H9 (cell line): ENCODE results near the gene TMEM158. TPM values are rescaled to one million over a fixed set of nuclear protein-coding genes. Genes with fewer than 3 reads are reported as not detected.

ENCODE experiments used
- DNase-seq: peaks from one replicate; pipeline ENCODE4 v3.0.0-alpha.2; 2017
- H2AFZ ChIP-seq: one replicate; pipeline ENCODE4 v1.6.1; 2013; ENCODE audit warnings: mild to moderate bottlenecking, low read length, control low read depth, moderate library complexity
- H2AK5ac ChIP-seq: 2 replicates; pipeline ENCODE4 v1.6.1; 2013; ENCODE audit warnings: low read length, control low read depth, mixed read lengths; ENCODE audit not compliant: insufficient read length
- H2BK120ac ChIP-seq: one replicate; pipeline ENCODE4 v1.6.1; 2013; ENCODE audit warnings: low read depth, mild to moderate bottlenecking, low read length, control low read depth, inconsistent platforms; ENCODE audit not compliant: poor library complexity, severe bottlenecking
- H2BK12ac ChIP-seq: 2 replicates; pipeline ENCODE4 v1.6.1; 2013; ENCODE audit warnings: low read length, control low read depth, mixed read lengths, low read depth; ENCODE audit not compliant: insufficient read length
- H2BK15ac ChIP-seq: 2 replicates; pipeline ENCODE4 v1.6.1; 2013; ENCODE audit warnings: low read depth, low read length, control low read depth
- H2BK20ac ChIP-seq: one replicate; pipeline ENCODE4 v1.6.1; 2013; ENCODE audit warnings: low read depth, mild to moderate bottlenecking, low read length, control low read depth, inconsistent platforms; ENCODE audit not compliant: poor library complexity, severe bottlenecking
- H2BK5ac ChIP-seq: 2 replicates; pipeline ENCODE4 v1.6.1; 2013; ENCODE audit warnings: low read length, control low read depth, mixed read lengths; ENCODE audit not compliant: insufficient read length
- H3K14ac ChIP-seq: 2 replicates; pipeline ENCODE4 v1.6.1; 2013; ENCODE audit warnings: low read length, control low read depth; ENCODE audit not compliant: insufficient read depth
- H3K18ac ChIP-seq: 2 replicates; pipeline ENCODE4 v1.6.1; 2013; ENCODE audit warnings: low read depth, mild to moderate bottlenecking, mixed read lengths, low read length, control low read depth; ENCODE audit not compliant: insufficient read length
- H3K23ac ChIP-seq: 2 replicates; pipeline ENCODE4 v1.6.1; 2013; ENCODE audit warnings: low read length, control low read depth, mixed read lengths, low read depth; ENCODE audit not compliant: insufficient read length
- H3K23me2 ChIP-seq: 2 replicates; pipeline ENCODE4 v1.6.1; 2013; ENCODE audit warnings: low read depth, mild to moderate bottlenecking, mixed read lengths, low read length, control low read depth; ENCODE audit not compliant: insufficient read length, poor library complexity, severe bottlenecking
- H3K27ac ChIP-seq: 2 replicates; pipeline ENCODE4 v1.5.1; 2013; ENCODE audit warnings: low read length, control low read depth, mixed read lengths, low read depth; ENCODE audit not compliant: insufficient read length
- H3K27me3 ChIP-seq: 2 replicates; pipeline ENCODE4 v1.6.1; 2013; ENCODE audit warnings: low read length, control low read depth, inconsistent platforms; ENCODE audit not compliant: insufficient read depth
- H3K4ac ChIP-seq: 2 replicates; pipeline ENCODE4 v1.6.1; 2013; ENCODE audit warnings: low read depth, mild to moderate bottlenecking, control low read depth, inconsistent platforms, low read length, moderate library complexity
- H3K4me1 ChIP-seq: 2 replicates; pipeline ENCODE4 v1.6.1; 2013; ENCODE audit warnings: low read length, control low read depth, inconsistent platforms; ENCODE audit not compliant: insufficient read depth
- H3K4me2 ChIP-seq: 2 replicates; pipeline ENCODE4 v1.6.1; 2013; ENCODE audit warnings: low read length, control low read depth, mixed read lengths; ENCODE audit not compliant: insufficient read length, insufficient read depth
- H3K56ac ChIP-seq: 2 replicates; pipeline ENCODE4 v1.6.1; 2013; ENCODE audit warnings: low read depth, mild to moderate bottlenecking, mixed read lengths, low read length, control low read depth; ENCODE audit not compliant: insufficient read length
- H3K79me1 ChIP-seq: 2 replicates; pipeline ENCODE4 v1.6.1; 2013; ENCODE audit warnings: low read depth, mild to moderate bottlenecking, moderate library complexity, low read length, control low read depth, inconsistent platforms; ENCODE audit not compliant: insufficient read depth, poor library complexity, severe bottlenecking
- H3K79me2 ChIP-seq: 2 replicates; pipeline ENCODE4 v1.6.1; 2013; ENCODE audit warnings: low read length, control low read depth, inconsistent platforms; ENCODE audit not compliant: insufficient read depth
- H3K9ac ChIP-seq: 2 replicates; pipeline ENCODE4 v1.6.1; 2013; ENCODE audit warnings: low read length, control low read depth, mixed read lengths; ENCODE audit not compliant: insufficient read length; ENCODE audit errors: extremely low read depth
- H3K9me3 ChIP-seq: one replicate; pipeline ENCODE4 v1.6.1; 2013; ENCODE audit warnings: low read depth, low read length, inconsistent platforms; ENCODE audit not compliant: control insufficient read depth
- H3T11ph ChIP-seq: one replicate; pipeline ENCODE4 v1.6.1; 2013; ENCODE audit warnings: mild to moderate bottlenecking, low read length, control low read depth, inconsistent platforms
- H4K20me1 ChIP-seq: one replicate; pipeline ENCODE4 v1.6.1; 2013; ENCODE audit not compliant: control insufficient read depth, insufficient read length, insufficient read depth
- H4K5ac ChIP-seq: 2 replicates; pipeline ENCODE4 v1.6.1; 2013; ENCODE audit warnings: low read depth, mild to moderate bottlenecking, mixed read lengths, low read length, control low read depth; ENCODE audit not compliant: insufficient read length
- H4K8ac ChIP-seq: replicated peaks from 2 replicates; pipeline ENCODE4 v1.6.1; 2013; ENCODE audit warnings: low read length, control low read depth, mixed read lengths, low read depth; ENCODE audit not compliant: insufficient read length
- H4K91ac ChIP-seq: 2 replicates; pipeline ENCODE4 v1.6.1; 2013; ENCODE audit warnings: low read depth, mild to moderate bottlenecking, moderate library complexity, mixed read lengths, low read length, control low read depth; ENCODE audit not compliant: insufficient read length
- H3K27ac Mint-ChIP-seq, 3 experiments: 2 replicates in 2 of 3; 3 replicates in 1 of 3; pipeline ENCODE4 v1.8.0; 2020 to 2021; ENCODE audit warnings: mixed read lengths in 3 of 3, mild to moderate bottlenecking in 1 of 3, moderate library complexity in 1 of 3
- H3K27me3 Mint-ChIP-seq: 2 replicates; pipeline ENCODE4 v1.8.0; 2021; ENCODE audit warnings: low read depth, mild to moderate bottlenecking, moderate library complexity, mixed read lengths
- H3K36me3 Mint-ChIP-seq, 3 experiments: 2 replicates in 2 of 3; 3 replicates in 1 of 3; pipeline ENCODE4 v1.8.0; 2020 to 2021; ENCODE audit warnings: low read depth in 3 of 3, mixed read lengths in 3 of 3; ENCODE audit not compliant: insufficient read depth in 1 of 3
- H3K4me1 Mint-ChIP-seq, 2 experiments: 2 replicates each; pipeline ENCODE4 v1.8.0; 2020; ENCODE audit warnings: mixed read lengths in 2 of 2
- H3K4me3 Mint-ChIP-seq, 2 experiments: 2 replicates in 1 of 2; 3 replicates in 1 of 2; pipeline ENCODE4 v1.8.0; 2020 to 2021; ENCODE audit warnings: mild to moderate bottlenecking in 2 of 2, mixed read lengths in 2 of 2, moderate library complexity in 1 of 2
- H3K9me3 Mint-ChIP-seq, 2 experiments: 2 replicates in 1 of 2; 3 replicates in 1 of 2; pipeline ENCODE4 v1.8.0; 2020; ENCODE audit warnings: mild to moderate bottlenecking in 2 of 2, mixed read lengths in 2 of 2, moderate library complexity in 1 of 2
- WGBS: extraction: QIAGEN DNeasy Blood & Tissue Kit; methylation state at CpG from one replicate; pipeline ENCODE4 v1.1.7; 2013; ENCODE audit warnings: missing lambda C conversion rate, low lambda C conversion rate, mixed read lengths; ENCODE audit not compliant: insufficient read length; ENCODE audit errors: extremely low coverage; 5-methylcytosine and 5-hydroxymethylcytosine counted together
- total RNA-seq: library from RNA; stranded (reverse); gene quantifications from 2 replicates; pipeline ENCODE4 v1.2.1, GENCODE V29; 2021
- TF ChIP-seq, protein P1 (sequence below): fragments of 200-600 bp; sonication (generic); conservative IDR thresholded peaks from 3 replicates; pipeline ENCODE4 v1.8.0; 2021; ENCODE audit warnings: antibody characterized with exemption, mild to moderate bottlenecking

Gene TMEM158
- total RNA-seq, 1 experiment from 2014 or later = 29.1 TPM

DNA sequence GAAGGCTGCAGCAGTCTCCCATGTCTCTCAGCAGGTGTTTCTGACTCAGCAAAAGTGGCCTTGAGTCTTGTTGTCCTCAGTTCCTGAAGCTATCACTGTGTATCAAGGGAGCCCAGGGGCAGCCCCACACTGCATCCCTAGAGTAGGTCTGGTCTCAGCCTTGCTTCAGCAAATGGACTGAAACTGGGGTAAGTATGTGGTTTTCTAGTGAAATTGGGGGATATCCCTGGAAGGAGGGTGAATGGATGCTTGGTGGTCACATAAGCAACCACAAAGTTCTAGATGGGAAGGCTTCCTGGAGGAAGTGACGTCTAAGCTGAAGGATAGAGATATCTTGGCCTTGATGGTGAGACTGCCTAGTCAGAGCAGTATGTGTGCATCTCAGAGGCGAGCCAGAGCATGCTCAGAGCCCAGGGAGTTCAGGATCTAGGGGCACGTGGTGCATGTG is 38.4 kb downstream of the TMEM158 start:
- H3K4ac ChIP-seq = no peak overlapping the region
- TF ChIP-seq, protein P1, sequence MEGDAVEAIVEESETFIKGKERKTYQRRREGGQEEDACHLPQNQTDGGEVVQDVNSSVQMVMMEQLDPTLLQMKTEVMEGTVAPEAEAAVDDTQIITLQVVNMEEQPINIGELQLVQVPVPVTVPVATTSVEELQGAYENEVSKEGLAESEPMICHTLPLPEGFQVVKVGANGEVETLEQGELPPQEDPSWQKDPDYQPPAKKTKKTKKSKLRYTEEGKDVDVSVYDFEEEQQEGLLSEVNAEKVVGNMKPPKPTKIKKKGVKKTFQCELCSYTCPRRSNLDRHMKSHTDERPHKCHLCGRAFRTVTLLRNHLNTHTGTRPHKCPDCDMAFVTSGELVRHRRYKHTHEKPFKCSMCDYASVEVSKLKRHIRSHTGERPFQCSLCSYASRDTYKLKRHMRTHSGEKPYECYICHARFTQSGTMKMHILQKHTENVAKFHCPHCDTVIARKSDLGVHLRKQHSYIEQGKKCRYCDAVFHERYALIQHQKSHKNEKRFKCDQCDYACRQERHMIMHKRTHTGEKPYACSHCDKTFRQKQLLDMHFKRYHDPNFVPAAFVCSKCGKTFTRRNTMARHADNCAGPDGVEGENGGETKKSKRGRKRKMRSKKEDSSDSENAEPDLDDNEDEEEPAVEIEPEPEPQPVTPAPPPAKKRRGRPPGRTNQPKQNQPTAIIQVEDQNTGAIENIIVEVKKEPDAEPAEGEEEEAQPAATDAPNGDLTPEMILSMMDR = no peak
- H3K18ac ChIP-seq = no peak overlapping the region
- H3K23me2 ChIP-seq = no peaks in the 10 kb centered on the region
- H3K56ac ChIP-seq = no peak overlapping the region
- no peak overlapping the region for H2BK20ac ChIP-seq
- Mint-ChIP-seq H3K4me1 (peaks cover 11 to 18% of the 10 kb centered on the region in 2 experiments), H3K36me3 (no peaks in the 10 kb centered on the region), H3K27me3 (peaks cover 5% of the 10 kb centered on the region; the same call in 1 of the 2 replicates), H3K27ac (no peak overlapping the region), H3K4me3 (no peak overlapping the region), H3K9me3 (no peaks in the 10 kb centered on the region; a peak in 1 of 5 replicates)
- H3K4me2 ChIP-seq = no peak overlapping the region
- no peak for DNase-seq
- H2BK120ac ChIP-seq = no peak overlapping the region
- WGBS = no CpG with 5 or more reads among the region's 3 CpGs
- no peak overlapping the region for H3T11ph ChIP-seq
- H2BK5ac ChIP-seq = no peak overlapping the region
- H3K79me2 ChIP-seq = no peaks in the 10 kb centered on the region
- no peak overlapping the region for H3K9ac ChIP-seq
- no peaks in the 10 kb centered on the region; the same call in 1 of the 2 replicates for H3K4me1 ChIP-seq
- no peaks in the 10 kb centered on the region for H4K20me1 ChIP-seq
- H2BK15ac ChIP-seq = no peak overlapping the region
- H4K8ac ChIP-seq = no peak overlapping the region
- no peak overlapping the region for H2BK12ac ChIP-seq
- no peak overlapping the region for H4K91ac ChIP-seq
- H3K27me3 ChIP-seq = no peaks in the 10 kb centered on the region
- no peak overlapping the region; the same call in 1 of the 2 replicates for H3K14ac ChIP-seq
- H3K27ac ChIP-seq = no peak overlapping the region
- H2AK5ac ChIP-seq = no peak overlapping the region
- no peaks in the 10 kb centered on the region for H3K79me1 ChIP-seq
- H2AFZ ChIP-seq = no peak overlapping the region
- H3K9me3 ChIP-seq = no peaks in the 10 kb centered on the region
- no peak overlapping the region for H3K23ac ChIP-seq
- H4K5ac ChIP-seq = no peak overlapping the region
